Glutamatergic neuron (in vitro differentiated cells): ENCODE results near the gene GPR22. TPM values are rescaled to one million over a fixed set of nuclear protein-coding genes. Genes with fewer than 3 reads are reported as not detected.

Source experiments
- DNase-seq: peaks from one replicate; pipeline ENCODE4 v3.0.0; 2022
- H3K27ac Mint-ChIP-seq: one replicate; pipeline ENCODE4 v1.8.0; 2020; ENCODE audit warnings: mild to moderate bottlenecking, mixed read lengths, inconsistent platforms; ENCODE audit not compliant: unreplicated experiment
- H3K27me3 Mint-ChIP-seq: one replicate; pipeline ENCODE4 v1.8.0; 2020; ENCODE audit warnings: mild to moderate bottlenecking, moderate library complexity, mixed read lengths, inconsistent platforms; ENCODE audit not compliant: unreplicated experiment
- H3K36me3 Mint-ChIP-seq: one replicate; pipeline ENCODE4 v1.8.0; 2020; ENCODE audit warnings: mild to moderate bottlenecking, mixed read lengths, inconsistent platforms; ENCODE audit not compliant: unreplicated experiment
- H3K4me1 Mint-ChIP-seq: one replicate; pipeline ENCODE4 v1.8.0; 2020; ENCODE audit warnings: mild to moderate bottlenecking, low read depth, mixed read lengths, inconsistent platforms; ENCODE audit not compliant: unreplicated experiment
- H3K4me3 Mint-ChIP-seq: one replicate; pipeline ENCODE4 v1.8.0; 2020; ENCODE audit warnings: mild to moderate bottlenecking, mixed read lengths, inconsistent platforms; ENCODE audit not compliant: unreplicated experiment
- H3K9me3 Mint-ChIP-seq: one replicate; pipeline ENCODE4 v1.8.0; 2020; ENCODE audit warnings: mild to moderate bottlenecking, moderate library complexity, mixed read lengths, inconsistent platforms; ENCODE audit not compliant: unreplicated experiment
- CTCF ChIP-seq: fragments of 200-600 bp; sonication (generic); IDR thresholded peaks from one replicate; pipeline ENCODE4 v1.5.0; 2021; ENCODE audit not compliant: partially characterized antibody, unreplicated experiment
- total RNA-seq: library from RNA; stranded (reverse); fragmentation: NEBNext Ultra II Directional; extraction: Animal tissue kit (Norgen Biotek cat#: 25700); gene quantifications from one replicate; pipeline ENCODE4 v1.2.1, GENCODE V29; 2021; ENCODE audit not compliant: unreplicated experiment

The GPR22 gene
- total RNA-seq, 1 donor from 2014 or later: not detected

DNA sequence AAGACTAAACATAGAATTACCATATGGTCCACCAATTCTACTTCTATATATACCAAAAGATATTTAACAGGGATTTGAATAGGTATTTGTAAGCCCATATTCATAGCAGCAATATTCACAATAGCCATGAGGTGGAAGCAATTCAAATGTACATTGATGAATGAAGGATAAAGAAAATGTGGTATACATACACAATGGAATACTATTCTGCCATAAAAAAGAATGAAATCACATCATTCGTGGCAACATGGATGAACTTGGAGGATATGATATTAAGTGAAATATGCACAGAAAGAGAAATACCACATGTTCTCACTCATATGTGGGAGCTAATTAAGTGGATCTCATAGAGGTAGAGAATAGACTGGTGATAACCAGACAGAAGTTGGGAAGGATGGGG is 34.1 kb upstream of the GPR22 start:
- no peaks in the 10 kb centered on the region for H3K27me3 Mint-ChIP-seq
- H3K4me3 Mint-ChIP-seq: no peak overlapping the region
- no peaks in the 10 kb centered on the region for H3K36me3 Mint-ChIP-seq
- no peak overlapping the region for H3K27ac Mint-ChIP-seq
- H3K4me1 Mint-ChIP-seq: no peaks in the 10 kb centered on the region
- no peak for DNase-seq
- peaks cover 2% of the 10 kb centered on the region for H3K9me3 Mint-ChIP-seq
- TF ChIP-seq CTCF: no peak

DNA sequence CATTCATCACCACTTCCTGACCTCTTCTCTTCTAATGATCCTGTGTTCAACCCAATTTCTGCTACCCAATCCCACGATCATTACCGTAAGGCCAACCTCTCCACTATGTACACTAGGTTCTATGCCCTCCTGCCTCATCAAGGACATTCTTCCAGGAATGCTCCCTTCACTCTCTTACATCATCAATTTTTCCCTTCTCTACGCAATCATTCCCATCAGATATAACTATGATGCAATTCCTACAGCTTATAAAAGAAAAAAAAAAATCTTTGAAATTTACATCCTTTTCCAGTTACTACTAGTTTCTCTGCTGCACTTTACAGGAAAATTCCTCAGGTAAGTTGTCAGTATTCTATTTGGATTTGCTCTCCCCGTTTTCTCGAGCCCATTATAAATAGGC is 30.8 kb upstream of the GPR22 start:
- Mint-ChIP-seq H3K4me3 (no peak overlapping the region), H3K27me3 (no peaks in the 10 kb centered on the region)
- TF ChIP-seq CTCF: no peak

DNA sequence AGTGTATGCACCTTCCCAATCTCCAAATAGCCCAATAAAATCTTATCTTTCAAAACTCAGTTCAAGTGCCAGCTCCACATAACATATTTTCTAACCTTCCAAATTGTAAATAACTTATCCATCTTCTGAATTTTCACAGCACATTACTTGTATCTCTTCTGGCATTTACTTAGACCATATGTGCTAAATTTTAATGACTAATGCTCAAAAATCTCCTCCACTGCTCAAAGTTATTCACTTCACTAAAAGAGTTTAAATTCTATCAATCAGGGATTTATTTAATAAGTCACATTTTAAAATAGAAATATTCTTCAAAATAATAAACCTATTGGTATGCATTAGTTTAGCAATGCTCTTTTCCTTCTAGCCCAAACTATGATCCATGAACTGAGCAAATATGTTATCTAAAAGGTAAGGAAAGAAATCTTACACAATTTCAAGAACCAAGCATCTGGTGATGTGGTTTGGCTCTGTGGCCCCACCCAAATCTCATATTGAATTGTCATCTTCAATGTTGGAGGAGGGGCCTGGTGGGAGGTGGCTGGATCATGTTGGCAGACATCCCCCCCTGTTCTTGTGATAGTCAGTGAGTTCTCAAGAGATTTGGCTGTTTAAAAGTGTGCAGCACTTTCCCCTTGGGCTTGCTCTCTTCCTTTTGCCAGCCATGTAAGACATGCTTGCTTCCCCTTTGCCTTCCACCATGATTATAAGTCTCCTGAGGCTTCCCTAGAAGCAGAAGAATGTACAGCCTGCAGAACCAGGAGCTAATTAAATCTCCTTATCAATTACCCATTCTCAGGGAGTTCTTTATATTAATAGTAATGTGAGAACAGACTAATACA is 28.1 kb upstream of the GPR22 start:
- no peak for DNase-seq
- Mint-ChIP-seq H3K4me1 (no peaks in the 10 kb centered on the region), H3K27me3 (no peaks in the 10 kb centered on the region), H3K9me3 (peaks cover 3% of the 10 kb centered on the region), H3K4me3 (no peak overlapping the region), H3K36me3 (peaks cover 11% of the 10 kb centered on the region), H3K27ac (no peak overlapping the region)
- TF ChIP-seq CTCF: no peak

More for the DNA sequence above, 30.8 kb upstream of the GPR22 start:
- Mint-ChIP-seq H3K9me3 (peaks cover 5% of the 10 kb centered on the region), H3K36me3 (peaks cover 11% of the 10 kb centered on the region), H3K27ac (no peak overlapping the region), H3K4me1 (no peaks in the 10 kb centered on the region)
- no peak for DNase-seq

DNA sequence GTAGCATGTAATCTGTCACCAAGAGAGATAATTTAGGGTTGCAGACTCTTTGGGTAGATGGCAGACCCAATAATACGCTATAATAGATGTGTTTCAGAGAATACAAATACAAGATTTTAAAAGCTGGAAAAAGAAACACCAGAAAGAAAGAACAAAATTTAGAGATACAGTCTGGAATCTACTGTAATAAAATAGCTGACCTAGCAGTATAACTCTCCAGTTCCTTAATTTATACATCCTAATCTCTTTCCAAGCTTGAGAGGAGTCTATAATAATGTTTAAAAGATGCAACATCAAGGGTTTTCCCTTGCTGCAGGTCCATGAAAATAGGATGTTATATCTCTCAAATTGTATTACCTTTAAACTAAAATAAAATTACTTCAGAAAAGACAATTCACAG is 27.2 kb upstream of the GPR22 start:
- H3K27ac Mint-ChIP-seq: no peak overlapping the region
- no peak for TF ChIP-seq CTCF
- H3K9me3 Mint-ChIP-seq: peaks cover 3% of the 10 kb centered on the region
- H3K4me1 Mint-ChIP-seq: no peaks in the 10 kb centered on the region
- H3K27me3 Mint-ChIP-seq: no peaks in the 10 kb centered on the region
- DNase-seq: no peak
- no peak overlapping the region for H3K4me3 Mint-ChIP-seq
- H3K36me3 Mint-ChIP-seq: peaks cover 11% of the 10 kb centered on the region

GRCh38 chr7:107446531-107446930 is 23.3 kb upstream of the GPR22 start:
- Mint-ChIP-seq H3K36me3 (peaks cover 7% of the 10 kb centered on the region), H3K4me1 (no peaks in the 10 kb centered on the region), H3K27ac (no peak overlapping the region)

More at GRCh38 chr7:107446531-107446930, 23.3 kb upstream of the GPR22 start:
- DNase-seq: no peak
- H3K27me3 Mint-ChIP-seq: no peaks in the 10 kb centered on the region
- peaks cover 1% of the 10 kb centered on the region for H3K9me3 Mint-ChIP-seq
- H3K4me3 Mint-ChIP-seq: no peak overlapping the region
- TF ChIP-seq CTCF: no peak
